ENCODE measurements around the gene EDAR.

- no peak for TF ChIP-seq CTCF (IDR thresholded peaks at IDR 0.05 in 4 of 5, conservative IDR thresholded peaks at IDR 0.05 in 1 of 5)
- no peak for TF ChIP-seq POLR2A (IDR thresholded peaks at IDR 0.05)
Measured at GRCh38 chr2:108940156-108940555, 48.9 kb downstream of the EDAR start.

All from gastrocnemius medialis (tissue), 4 donors.